Activated T-cell treated with anti-CD3 and anti-CD28 coated beads, Interleukin-2, amount 50 U/mL, for 1 hour (primary cell): ENCODE data around the gene ARHGEF37.
"Not testable (repeated sequence)": the region's sequence is repeated elsewhere in the genome, so short reads cannot be mapped to it uniquely, and the experiment has no call there.

Experiments used
- DNase-seq: peaks from one replicate; pipeline ENCODE4 v3.0.0-alpha.2; 2020

Gene ARHGEF37

DNA sequence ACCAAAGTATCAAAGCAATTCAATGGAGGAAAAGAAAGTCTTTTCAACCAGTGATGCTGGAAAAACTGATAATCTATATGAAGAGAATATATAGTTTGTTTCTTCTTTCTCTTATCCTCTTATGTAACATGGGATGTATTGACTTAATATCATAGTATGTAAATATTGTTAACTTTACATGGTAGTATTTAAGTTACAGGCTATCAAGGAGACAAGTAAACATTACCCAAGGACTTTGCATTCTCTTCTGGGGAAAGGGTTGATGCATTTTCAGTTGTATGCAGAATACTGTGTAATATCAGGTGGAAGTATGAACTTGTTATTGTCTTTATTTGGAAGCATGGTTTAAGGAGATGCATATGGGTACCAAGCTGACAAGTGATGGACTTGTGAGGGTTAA is 9.1 kb upstream of the ARHGEF37 start:
- no peak for DNase-seq

DNA sequence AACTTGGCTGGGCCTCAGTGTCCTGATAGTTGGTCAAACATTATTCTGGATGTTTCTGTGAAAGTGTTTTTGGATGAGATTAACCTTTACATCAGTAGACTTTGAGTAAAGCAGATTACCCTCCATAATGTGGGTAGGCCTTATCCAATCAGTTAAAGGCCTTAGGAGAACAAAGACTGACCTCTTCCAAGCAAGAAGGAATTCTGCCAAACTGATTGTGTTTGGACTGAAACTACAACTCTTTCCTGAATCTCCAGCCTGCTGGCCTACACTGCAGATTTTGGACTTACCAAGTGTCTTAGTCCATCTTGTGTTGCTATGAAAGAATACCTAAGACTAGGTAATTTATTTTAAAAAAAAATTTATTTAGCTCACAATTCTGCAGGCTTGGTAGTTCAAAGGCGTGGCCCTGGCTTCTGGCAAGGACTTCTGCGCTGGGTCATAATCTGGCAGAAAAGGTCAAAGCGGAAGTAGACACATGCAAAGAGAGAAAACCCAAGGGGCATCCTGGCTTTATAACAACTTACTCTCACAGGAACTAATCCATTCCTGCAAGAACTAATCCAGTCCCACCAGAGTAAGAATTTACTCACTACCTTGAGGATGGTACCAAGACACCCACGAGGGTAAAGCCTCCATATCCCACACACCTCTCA is 8.6 kb upstream of the ARHGEF37 start:
- DNase-seq, result no peak

DNA sequence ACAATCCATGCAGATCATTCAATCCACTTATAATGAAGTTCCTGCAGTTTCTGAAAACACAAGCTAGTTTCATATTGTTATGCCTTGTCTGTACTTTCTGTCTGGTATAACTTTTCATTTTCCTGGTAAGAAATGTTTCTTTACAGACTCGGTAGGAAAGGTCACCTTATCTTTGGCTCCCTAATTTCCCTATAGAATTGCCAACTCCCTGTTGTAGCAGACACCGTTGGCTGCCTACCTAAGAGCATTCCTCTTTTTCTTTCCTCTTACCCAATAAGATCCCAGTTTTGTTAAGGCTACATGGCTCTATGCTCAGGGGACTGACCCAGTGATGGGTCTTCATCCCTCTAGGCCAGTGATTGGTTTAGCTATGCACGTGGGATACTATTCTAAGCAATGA is 6.2 kb upstream of the ARHGEF37 start:
- no peak for DNase-seq

DNA sequence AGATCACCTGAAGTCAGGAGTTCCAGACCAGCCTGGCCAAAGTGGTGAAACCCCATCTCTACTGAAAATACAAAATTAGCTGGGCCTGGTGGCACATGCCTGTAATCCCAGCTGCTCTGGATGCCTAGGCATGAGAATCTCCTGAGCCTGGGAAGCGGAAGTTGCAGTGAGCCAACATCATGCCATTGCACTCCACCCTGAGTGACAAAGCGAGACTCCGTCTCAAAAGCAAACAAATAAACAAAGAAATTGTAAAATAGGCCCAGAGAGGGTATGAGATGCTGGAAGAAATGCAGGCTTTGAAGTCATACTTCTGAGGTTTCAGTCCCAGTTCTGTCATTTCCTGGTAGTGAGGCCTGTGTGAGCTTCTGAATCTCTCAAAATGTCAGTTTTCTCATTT is 5.3 kb upstream of the ARHGEF37 start:
- no peak for DNase-seq

DNA sequence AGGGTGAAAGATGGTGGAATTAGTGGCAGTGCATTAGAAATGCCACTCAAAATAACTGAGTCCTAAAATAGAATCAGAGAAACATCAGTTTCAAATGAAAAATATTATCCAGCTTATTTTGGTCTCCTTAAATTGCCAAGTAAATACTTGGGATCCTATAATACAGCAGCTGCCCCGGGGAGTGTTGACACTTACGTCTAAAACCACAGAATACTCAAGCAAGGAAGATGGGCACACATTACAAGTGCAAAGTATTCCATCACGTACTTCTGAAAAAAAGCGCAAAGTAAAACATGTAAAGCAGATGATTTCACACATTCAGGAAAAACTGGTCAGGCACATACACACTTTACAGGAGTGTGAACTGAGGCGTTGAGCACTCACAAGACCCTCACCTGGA is 2.4 kb upstream of the ARHGEF37 start:
- no peak for DNase-seq

DNA sequence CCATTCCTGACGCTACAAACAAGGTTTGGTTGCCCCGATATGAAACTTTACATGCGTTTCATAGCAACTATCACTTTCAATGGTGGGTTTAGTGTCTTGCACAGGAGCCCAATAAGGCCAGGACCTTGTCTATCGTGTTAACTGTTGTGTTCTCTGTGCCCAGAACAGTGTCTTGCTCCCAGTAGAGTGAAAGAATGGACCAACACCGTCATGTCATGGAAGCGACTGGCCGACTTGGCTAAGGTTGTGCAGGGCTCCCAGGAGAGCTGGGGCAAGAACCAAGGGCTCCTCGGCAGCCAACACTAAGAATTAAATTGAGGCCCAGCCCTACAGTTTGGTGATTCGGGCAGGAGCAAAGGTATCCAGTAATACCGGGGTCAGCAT is 498 bp upstream of the ARHGEF37 start:
- no peak for DNase-seq

DNA sequence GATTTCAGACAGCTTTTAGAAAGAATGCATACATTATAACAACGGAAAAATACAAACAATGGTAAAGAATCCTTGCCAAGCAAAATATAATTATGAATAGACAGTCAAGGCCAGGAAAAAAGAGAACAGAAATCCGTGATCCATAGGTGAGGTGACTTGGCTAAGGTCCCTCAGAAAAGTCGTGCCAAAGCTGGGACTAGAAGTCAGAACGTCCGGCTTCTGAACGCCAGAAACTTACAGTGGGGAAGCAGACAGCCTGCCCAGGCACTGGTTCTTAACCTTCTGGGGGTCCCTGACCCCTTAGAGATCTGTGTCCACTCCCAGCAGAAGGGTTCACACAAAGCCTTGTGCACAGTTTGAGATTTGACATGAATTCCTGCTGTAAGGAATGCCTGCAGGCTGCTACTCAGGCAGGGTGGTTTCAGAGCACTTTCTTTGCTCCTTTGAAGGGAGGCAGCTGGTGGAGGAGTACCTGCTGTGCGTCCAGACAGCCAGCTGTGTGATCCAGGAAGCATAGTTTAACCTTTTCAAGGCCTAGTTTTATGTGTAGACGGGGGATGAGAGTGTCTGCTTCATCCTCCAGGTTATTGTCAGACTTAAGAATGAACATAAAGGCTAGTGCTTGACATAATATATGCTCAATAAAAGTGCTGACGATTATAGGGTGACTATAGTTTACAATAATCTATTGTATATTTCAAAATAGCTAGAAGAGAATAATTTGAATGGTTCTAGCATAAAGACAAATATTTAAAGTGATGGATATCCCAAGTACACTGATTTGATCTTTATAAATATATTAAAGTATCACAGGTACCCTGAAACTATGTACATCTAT is 852 bp downstream of the ARHGEF37 start:
- DNase-seq, result no peak

DNA sequence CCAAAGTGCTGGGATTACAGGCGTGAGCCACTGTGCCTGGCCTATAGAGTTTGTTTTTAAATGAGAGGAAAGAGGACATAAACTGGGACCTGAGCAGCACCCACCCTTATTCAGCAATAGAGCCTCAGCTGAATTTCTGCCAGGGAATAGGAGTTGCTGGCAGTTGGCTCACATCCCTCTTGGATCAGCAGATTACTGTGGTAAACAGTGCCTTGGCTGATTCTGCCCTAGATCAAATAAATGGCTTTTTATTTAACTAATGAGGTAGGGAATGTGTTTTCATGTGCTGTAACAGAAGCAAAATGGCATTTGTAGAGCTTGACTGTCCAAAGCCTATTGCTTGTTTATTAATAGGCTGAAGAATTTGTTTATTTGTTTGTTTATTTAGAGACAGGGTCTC is 2.1 kb downstream of the ARHGEF37 start:
- no peak for DNase-seq

DNA sequence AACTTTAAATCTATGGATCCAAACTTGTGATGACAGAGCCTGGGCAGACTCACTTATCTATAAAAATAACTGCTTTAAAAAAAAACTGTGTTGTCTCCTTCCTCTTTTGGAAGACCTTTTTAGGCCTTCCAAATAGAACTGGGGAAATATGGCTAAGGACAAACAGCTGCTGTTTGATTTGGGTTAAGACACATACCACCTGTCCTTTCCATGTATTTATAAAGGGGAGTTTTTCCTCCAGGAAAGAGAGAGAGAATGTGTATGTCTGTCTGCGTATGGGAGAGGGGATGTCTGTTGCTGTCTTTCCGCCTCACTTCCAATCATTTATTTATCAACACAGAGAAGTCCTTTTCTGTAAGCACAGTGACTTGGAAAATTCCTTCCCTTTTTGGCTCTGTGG is 2.8 kb downstream of the ARHGEF37 start:
- no peak for DNase-seq

DNA sequence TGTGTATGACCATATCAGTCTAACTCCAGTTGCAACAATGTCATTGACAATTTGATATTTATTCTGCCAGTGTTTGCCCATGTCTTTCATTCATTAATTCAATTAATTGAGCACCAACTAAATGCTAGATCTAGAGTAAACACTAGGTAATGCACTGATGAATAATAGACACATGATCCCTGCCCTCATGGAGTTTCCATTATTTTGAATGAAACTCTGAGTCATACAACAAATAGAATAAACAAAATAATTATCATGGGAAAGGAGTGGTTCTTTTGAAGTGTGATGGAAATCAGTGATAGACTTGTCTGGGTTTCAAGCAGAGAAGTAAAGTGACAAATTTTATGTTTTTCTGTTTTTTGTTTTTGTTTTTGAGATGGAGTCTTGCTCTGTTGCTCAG is 4.6 kb downstream of the ARHGEF37 start:
- no peak for DNase-seq

DNA sequence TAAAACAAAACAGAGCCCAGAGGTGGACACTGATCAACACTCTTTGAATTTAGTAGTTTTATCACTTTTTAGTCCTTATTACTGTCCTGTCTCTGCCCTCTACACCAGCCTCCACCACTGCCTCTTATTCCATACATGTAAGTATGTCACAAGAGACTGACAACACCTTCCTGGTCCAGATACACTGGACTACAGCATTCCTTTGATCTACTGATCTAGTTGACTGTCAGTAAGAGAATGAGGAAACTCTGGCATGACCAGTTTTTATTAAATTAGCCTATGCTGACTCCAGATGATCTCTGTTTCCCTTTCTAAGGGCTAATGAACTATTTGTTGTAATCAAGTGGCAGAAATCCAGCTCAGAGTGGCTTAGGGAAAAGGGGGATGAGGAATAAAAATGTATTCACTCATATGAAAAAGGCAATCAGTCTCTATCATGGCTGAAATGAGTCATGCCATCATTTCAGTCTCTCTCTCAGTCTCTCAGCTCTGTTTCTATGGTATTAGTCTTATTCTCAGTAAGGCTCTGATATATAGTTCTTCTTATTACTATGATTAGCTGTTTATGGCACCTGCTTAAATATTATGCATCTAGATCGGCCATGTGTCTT is 5.5 kb downstream of the ARHGEF37 start:
- DNase-seq, result no peak

DNA sequence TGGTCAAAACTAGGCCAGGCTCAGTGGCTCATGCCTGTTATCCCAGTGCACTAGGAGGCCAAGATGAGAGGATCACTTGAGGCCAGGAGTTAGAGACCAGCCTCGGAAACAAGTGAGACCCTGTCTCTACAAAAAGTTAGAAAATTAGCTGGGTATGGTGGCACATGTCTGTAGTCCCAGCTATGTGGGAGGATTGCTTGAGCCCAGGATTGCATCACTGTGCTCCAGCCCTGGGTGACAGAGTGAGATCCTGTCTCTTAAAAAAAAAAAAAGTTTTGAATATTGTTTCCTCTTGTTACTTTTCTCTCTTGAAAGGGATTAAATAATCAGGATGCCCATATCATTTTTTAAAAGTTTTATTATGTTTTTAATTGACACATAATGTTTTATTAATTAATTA is 7.6 kb downstream of the ARHGEF37 start:
- no peak for DNase-seq

DNA sequence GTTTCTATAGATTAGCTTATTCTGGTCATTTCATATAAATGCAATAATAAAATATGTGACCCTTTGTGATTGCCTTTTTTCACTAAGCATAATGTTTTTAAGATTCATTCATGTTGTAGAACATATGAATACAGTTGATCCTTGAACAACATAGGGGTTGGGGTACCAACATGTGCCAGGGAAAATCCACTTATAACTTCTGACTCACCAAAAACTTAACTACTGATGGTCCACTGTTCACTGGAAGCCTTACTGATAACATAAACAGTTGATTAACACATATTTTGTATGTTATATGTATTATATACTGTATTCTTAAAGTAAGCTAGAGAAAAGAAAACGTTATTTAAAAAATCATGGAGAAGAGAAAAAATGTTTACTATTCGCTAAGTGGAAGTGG is 12.1 kb downstream of the ARHGEF37 start:
- DNase-seq, result no peak

DNA sequence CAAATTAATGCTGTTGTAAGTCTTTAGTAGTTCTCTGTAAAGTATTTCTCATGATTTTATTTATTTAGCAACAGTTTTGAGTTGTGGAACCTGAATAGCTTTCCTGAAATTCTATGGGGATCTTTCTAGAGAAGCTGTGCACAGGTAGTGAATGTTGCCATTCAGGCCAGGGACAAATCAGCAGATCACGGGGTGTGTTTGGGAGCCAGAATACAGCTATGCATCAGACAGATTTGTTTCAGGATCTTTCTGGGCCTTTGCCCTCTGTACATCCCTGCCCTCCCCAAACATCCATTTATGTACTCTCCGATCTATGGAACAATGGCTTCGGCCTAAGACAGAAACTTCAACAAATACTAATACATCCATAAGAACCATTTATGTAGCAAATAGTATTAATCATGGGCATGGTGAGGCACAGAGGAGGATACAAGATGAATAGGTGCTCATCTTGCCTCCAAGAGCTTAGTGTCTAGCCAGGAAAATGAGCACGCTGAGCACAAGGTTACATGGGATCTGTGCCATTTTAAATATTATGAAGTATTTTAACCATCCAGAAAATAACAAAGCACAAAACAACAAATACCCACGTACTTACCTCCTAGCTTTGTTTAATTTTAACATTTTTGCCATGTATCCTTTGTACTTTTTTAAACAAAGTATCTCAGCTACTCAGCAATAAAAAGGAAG is 13.1 kb downstream of the ARHGEF37 start:
- no peak for DNase-seq

DNA sequence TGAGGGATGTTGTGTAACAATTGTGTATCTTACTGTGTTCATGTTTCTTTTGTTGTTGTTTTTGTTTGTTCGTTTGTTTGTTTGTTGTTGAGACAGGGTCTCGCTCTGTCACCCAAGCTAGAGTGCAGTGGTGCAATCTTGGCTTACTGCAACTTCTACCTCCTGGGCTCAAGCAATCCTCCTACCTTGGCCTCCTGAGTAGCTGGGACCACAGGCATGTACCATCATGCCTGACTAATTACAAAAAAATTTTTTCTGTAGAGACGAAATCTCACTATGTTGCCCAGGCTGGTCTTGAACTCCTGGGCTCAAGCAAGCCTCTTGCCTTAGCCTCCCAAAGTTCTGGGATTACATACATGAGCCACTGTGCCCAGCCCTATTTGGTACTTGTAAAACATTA is 13.8 kb downstream of the ARHGEF37 start:
- not testable (repeated sequence) for DNase-seq

DNA sequence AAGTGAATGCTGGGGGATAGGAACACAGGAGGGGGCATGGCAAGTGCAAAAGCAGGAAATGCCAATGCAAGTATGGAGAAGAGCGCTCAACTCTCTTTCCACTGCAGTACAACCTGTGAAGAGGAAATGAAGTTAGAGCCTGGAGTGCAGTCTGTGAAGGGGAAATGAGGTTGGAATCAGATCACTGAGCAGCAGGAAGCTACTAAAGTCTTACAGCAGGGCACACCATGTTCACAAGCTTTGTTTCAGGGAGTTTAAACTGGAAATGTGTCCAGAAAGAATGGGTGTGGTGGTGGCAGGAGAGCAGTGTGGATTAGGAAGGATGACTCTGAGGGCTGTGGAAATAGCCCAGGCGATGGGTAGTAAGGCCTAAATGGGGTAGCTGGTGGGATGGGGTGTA is 15.4 kb downstream of the ARHGEF37 start:
- no peak for DNase-seq

DNA sequence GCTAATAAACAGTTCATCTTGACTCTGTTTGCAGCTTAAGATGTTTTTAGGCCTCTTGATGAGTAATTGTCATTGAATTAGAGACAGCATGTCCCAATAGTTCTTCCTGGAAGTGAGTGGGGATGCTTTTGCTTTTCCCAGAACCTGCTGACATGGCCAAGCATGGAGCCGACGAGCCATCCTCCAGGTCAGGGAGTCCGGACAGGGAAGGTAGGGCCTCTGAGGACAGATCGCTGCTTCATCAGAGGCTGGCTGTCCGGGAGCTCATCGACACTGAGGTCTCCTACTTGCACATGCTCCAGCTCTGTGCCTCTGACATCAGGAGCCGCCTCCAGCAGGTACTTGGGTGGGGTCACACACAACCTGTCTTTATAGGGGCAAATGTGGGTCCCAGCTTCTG is 16.3 kb downstream of the ARHGEF37 start:
- DNase-seq, result no peak

DNA sequence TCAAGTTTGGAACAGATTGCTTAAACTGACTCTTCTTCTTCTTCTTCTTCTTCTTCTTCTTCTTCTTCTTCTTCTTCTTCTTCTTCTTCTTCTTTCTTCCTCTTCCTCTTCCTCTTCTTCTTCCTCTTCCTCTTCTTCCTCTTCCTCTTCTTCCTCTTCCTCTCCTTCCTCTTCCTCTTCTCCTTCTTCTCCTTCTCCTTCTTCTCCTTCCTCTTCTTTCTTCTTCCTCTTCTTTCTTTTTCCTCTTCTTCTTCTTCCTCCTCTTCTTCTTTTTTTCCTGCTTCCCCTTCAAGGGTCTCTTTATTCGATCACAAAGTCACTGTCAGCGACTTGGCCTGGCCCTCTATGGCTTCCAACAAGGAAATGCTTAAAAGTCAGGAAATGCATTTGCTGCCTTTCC is 16.9 kb downstream of the ARHGEF37 start:
- not testable (repeated sequence) for DNase-seq

DNA sequence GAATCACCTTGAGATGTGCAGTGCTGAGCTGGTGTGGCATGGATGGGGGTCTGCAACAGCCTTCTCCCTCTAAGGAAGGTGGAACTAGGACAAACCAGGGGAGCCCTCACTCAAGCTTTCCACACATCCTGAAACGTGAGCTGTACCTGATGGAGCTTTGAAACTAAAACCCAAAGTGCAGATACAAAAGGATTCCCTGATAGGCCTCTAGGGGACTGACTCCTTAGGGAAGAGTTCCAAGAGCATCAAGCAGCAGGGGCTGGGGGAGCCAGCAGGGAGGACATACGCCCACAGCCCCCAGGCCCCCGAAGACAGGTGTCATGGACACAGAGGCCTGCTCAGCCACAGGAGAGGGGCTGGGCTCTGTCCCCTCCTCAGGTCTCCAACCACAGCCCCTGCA is 17.7 kb downstream of the ARHGEF37 start:
- DNase-seq, result no peak

DNA sequence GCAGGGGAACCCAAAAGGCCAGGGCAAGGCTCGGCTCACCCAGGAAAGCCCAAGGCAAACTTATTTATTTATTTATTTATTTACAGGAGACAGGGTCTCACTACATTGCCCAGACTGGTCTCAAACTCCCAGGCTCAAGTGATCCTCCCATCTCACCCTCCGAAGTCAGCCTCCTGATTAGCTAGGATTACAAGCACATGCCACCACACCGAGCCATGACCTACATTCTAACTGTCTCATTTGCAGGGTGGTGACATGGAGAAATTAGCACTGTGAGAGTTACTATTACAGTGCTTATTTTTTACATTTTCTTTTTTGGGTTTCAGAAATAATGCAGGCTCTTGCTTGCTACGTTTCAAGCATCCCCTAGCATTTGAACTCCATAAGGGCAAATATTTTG is 18.1 kb downstream of the ARHGEF37 start:
- no peak for DNase-seq

DNA sequence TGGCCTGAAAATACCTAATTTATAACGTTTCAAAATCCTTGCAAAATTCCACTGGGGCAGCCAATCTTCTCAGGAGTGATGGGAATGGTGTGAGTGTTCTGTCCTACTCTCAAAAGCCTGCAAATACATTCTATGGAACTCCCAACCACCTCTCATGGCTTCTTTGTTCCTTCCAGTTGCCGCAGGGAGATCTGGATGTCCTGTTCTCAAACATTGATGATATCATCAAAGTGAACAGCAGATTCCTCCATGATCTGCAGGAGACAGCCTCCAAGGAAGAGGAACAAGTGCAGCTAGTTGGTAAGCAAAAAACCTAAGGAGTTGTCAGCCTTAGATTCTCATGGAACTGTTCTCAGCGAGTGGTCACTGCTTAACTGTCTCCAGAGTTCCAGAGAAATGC is 19.6 kb downstream of the ARHGEF37 start:
- DNase-seq, result no peak

DNA sequence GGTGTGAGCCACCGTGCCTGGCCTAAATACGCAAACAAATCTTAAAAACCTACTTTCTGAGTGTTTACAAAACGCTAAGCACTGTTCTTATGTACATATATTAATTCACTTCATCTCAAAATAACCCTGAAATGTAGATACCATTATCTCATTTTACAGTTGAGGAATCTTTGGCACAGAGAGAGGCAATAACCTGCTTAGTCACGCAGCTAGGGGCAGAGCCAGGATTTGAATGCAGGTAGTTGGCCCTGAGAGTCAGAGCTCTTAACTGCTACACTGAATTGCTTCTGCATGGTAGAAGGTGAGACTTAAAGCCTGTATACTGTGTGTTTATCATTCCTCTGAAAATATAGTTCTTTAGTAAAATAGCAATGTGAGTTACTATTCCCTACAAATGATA is 21.9 kb downstream of the ARHGEF37 start:
- no peak for DNase-seq

DNA sequence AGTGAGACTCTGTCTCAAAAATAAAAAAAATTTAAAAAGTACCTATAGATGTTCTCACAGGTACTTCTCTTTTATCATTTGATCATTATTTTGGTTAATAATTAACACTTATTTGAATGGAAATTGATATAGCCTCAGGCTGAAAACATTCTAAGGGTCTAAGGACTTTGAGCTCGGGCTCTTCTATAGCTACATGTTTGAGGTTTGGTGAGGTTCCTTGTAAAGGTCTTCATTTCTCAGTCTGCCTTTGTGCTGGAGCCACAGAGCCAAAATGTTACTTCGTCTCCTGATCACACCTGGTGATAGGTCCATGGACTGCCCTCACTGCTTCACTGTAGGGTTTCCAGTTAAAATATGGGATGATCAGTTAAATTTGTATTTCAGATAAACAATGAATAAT is 22.6 kb downstream of the ARHGEF37 start:
- DNase-seq, result no peak

DNA sequence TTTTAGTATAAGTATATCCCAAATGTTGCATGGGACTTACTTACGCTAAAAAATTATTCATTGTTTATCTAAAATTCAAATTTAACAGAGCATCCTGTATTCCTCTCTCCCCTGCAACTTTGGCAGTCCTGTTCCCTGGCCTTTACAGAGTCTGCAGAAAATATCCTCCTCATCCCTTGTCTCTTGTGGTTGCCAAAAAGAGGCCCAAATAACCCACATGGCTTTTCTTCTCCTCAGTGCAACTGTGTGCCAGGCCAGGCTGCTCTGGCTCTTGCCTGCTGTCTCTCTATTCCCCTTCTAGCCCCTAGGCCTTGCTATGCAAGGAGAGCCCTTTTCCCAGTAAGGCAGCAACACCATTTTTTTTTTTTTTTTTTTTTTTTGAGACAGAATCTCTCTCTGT is 23.0 kb downstream of the ARHGEF37 start:
- DNase-seq, result no peak
